HEK293 (cell line): ENCODE results near the gene SEMA3F.

ENCODE experiments used
- CTCF ChIA-PET: fragments of 350-600 bp; formaldehyde crosslinking; extraction: SDS; loops from one replicate; lab custom pipeline; 2021; ENCODE audit warnings: antibody characterized with exemption; lab: Yijun Ruan, JAX
- POLR2A ChIA-PET: fragments of 300-600 bp; formaldehyde crosslinking; extraction: SDS; loops from one replicate; lab custom pipeline; 2020; ENCODE audit warnings: antibody characterized with exemption, inconsistent platforms; lab: Yijun Ruan, JAX
- H3K27ac ChIP-seq: fragments of 200-500 bp; sonication (Bioruptor generic); 2 replicates; pipeline ENCODE4 v1.5.1; 2014; ENCODE audit warnings: low read depth, low read length, control low read depth, inconsistent platforms; ENCODE audit errors: extremely low read depth
- H3K36me3 ChIP-seq, 2 experiments: fragments of 200-500 bp in 1 of 2; sonication (Bioruptor generic) in 1 of 2; 1 replicate in 1 of 2; 2 replicates in 1 of 2; pipeline ENCODE4 v1.5.1; 2014 to 2017; ENCODE audit warnings: inconsistent platforms in 2 of 2, low read length in 2 of 2; ENCODE audit not compliant: control insufficient read depth in 2 of 2, insufficient read depth in 1 of 2
- H3K4me1 ChIP-seq: fragments of 200-500 bp; sonication (Bioruptor generic); 2 replicates; pipeline ENCODE4 v1.5.1; 2014; ENCODE audit warnings: mild to moderate bottlenecking, low read length, inconsistent platforms; ENCODE audit not compliant: control insufficient read depth, insufficient read depth
- H3K4me3 ChIP-seq: 2 replicates; pipeline ENCODE4 v1.5.1; 2011; ENCODE audit warnings: low read depth, mild to moderate bottlenecking, control low read depth, low read length, moderate library complexity
- H3K9me3 ChIP-seq: fragments of 200-500 bp; sonication (Bioruptor generic); 2 replicates; pipeline ENCODE4 v1.5.1; 2014; ENCODE audit warnings: low read depth, low read length, inconsistent platforms; ENCODE audit not compliant: control insufficient read depth, insufficient read depth
- BCL11B ChIP-seq: fragments of 450-650 bp; formaldehyde crosslinking; IDR thresholded peaks from 2 replicates; pipeline ENCODE4 v1.5.1; 2016; ENCODE audit warnings: low read depth, missing biosample characterization, missing genetic modification characterization
- BCL6B ChIP-seq: fragments of 450-650 bp; formaldehyde crosslinking; IDR thresholded peaks from 2 replicates; pipeline ENCODE4 v1.5.1; 2017; ENCODE audit warnings: missing biosample characterization, missing genetic modification characterization
- EGR2 ChIP-seq: fragments of 450-650 bp; formaldehyde crosslinking; IDR thresholded peaks from 2 replicates; pipeline ENCODE4 v1.5.1; 2016; ENCODE audit warnings: low read depth, missing biosample characterization, missing genetic modification characterization
- KLF1 ChIP-seq: fragments of 450-650 bp; formaldehyde crosslinking; IDR thresholded peaks from 2 replicates; pipeline ENCODE4 v1.5.1; 2016; ENCODE audit warnings: missing biosample characterization, missing genetic modification characterization
- KLF16 ChIP-seq: fragments of 450-650 bp; formaldehyde crosslinking; IDR thresholded peaks from 2 replicates; pipeline ENCODE4 v1.5.1; 2017; ENCODE audit warnings: missing biosample characterization, missing genetic modification characterization
- KLF17 ChIP-seq: fragments of 450-650 bp; formaldehyde crosslinking; IDR thresholded peaks from 2 replicates; pipeline ENCODE4 v1.5.1; 2016; ENCODE audit warnings: missing biosample characterization, missing genetic modification characterization
- KLF7 ChIP-seq: fragments of 450-650 bp; formaldehyde crosslinking; IDR thresholded peaks from 2 replicates; pipeline ENCODE4 v1.5.1; 2016; ENCODE audit warnings: missing biosample characterization, missing genetic modification characterization, borderline replicate concordance
- KLF9 ChIP-seq: fragments of 450-650 bp; formaldehyde crosslinking; IDR thresholded peaks from 2 replicates; pipeline ENCODE4 v1.5.1; 2016; ENCODE audit warnings: missing biosample characterization, missing genetic modification characterization, low read depth
- MYNN ChIP-seq: fragments of 450-650 bp; formaldehyde crosslinking; IDR thresholded peaks from 2 replicates; pipeline ENCODE4 v1.5.1; 2016; ENCODE audit warnings: missing biosample characterization, missing genetic modification characterization, borderline replicate concordance
- OVOL3 ChIP-seq: fragments of 450-650 bp; formaldehyde crosslinking; IDR thresholded peaks from 2 replicates; pipeline ENCODE4 v1.5.1; 2016; ENCODE audit warnings: missing biosample characterization, missing genetic modification characterization
- PRDM1 ChIP-seq: fragments of 450-650 bp; formaldehyde crosslinking; IDR thresholded peaks from 2 replicates; pipeline ENCODE4; 2016; ENCODE audit warnings: missing biosample characterization, missing genetic modification characterization
- SALL2 ChIP-seq: fragments of 450-650 bp; formaldehyde crosslinking; IDR thresholded peaks from 2 replicates; pipeline ENCODE4 v1.5.0; 2017; ENCODE audit warnings: missing biosample characterization, mild to moderate bottlenecking, missing genetic modification characterization, borderline replicate concordance
- ZBTB20 ChIP-seq: fragments of 450-650 bp; formaldehyde crosslinking; IDR thresholded peaks from 2 replicates; pipeline ENCODE4 v1.5.1; 2016; ENCODE audit warnings: missing biosample characterization, missing genetic modification characterization
- ZEB2 ChIP-seq: fragments of 450-650 bp; formaldehyde crosslinking; IDR thresholded peaks from 2 replicates; pipeline ENCODE4 v1.5.1; 2016; ENCODE audit warnings: missing biosample characterization, missing genetic modification characterization
- ZFHX2 ChIP-seq: fragments of 450-650 bp; formaldehyde crosslinking; conservative IDR thresholded peaks from 2 replicates; pipeline ENCODE4 v1.5.1; 2016; ENCODE audit warnings: missing biosample characterization, missing genetic modification characterization
- ZNF280C ChIP-seq: fragments of 450-650 bp; formaldehyde crosslinking; IDR thresholded peaks from 2 replicates; pipeline ENCODE4 v1.5.1; 2016; ENCODE audit warnings: missing biosample characterization, missing genetic modification characterization
- ZNF292 ChIP-seq: fragments of 450-650 bp; formaldehyde crosslinking; IDR thresholded peaks from 2 replicates; pipeline ENCODE4 v1.5.1; 2016; ENCODE audit warnings: low read depth, missing biosample characterization, missing genetic modification characterization, borderline replicate concordance
- ZNF423 ChIP-seq: fragments of 450-650 bp; formaldehyde crosslinking; IDR thresholded peaks from 2 replicates; pipeline ENCODE4 v1.5.1; 2016; ENCODE audit warnings: missing biosample characterization, missing genetic modification characterization
- ZNF426 ChIP-seq: fragments of 450-650 bp; formaldehyde crosslinking; IDR thresholded peaks from 2 replicates; pipeline ENCODE4 v1.5.1; 2017; ENCODE audit warnings: missing biosample characterization, missing genetic modification characterization, mild to moderate bottlenecking, inconsistent platforms, moderate library complexity
- ZNF548 ChIP-seq: fragments of 450-650 bp; formaldehyde crosslinking; IDR thresholded peaks from 2 replicates; pipeline ENCODE4 v1.5.1; 2016; ENCODE audit warnings: missing biosample characterization, missing genetic modification characterization
- ZSCAN23 ChIP-seq: fragments of 450-650 bp; formaldehyde crosslinking; IDR thresholded peaks from 2 replicates; pipeline ENCODE4 v1.5.1; 2016; ENCODE audit warnings: missing biosample characterization, missing genetic modification characterization
- ZSCAN4 ChIP-seq: fragments of 450-650 bp; formaldehyde crosslinking; IDR thresholded peaks from 2 replicates; pipeline ENCODE4 v1.5.1; 2017; ENCODE audit warnings: missing biosample characterization, missing genetic modification characterization
- TF ChIP-seq, protein P1 (sequence below): fragments of 450-650 bp; formaldehyde crosslinking; IDR thresholded peaks from 2 replicates; pipeline ENCODE4 v1.5.1; 2016; ENCODE audit warnings: missing biosample characterization, missing genetic modification characterization
- TF ChIP-seq, protein P2 (sequence below): fragments of 450-650 bp; formaldehyde crosslinking; IDR thresholded peaks from 2 replicates; pipeline ENCODE4 v1.5.1; 2016; ENCODE audit warnings: missing biosample characterization, missing genetic modification characterization
- TF ChIP-seq, protein P3 (sequence below): fragments of 450-650 bp; IDR thresholded peaks from 2 replicates; pipeline ENCODE4 v1.5.1; 2018; ENCODE audit warnings: missing biosample characterization, mild to moderate bottlenecking, missing genetic modification characterization

Gene SEMA3F

DNA sequence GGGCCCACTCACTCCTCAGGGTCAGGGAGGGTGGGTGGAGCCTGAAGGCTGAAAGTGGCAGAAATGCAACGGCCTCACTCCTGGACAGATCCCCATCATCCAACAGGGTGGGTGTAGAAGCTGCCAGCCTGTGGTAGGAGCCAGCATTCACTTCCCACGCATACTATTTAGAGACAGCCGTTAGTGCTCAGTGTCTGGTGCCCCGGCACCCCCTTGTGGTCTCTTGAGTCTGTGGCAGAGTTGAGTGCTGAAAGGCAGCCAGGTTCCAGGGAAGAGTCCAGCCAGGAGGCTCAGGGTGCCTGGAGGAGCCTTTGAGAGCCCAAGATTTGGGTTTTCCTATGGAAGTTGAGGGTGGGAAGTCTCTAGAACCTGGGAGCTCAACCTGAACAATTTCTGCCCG lies 34.1 kb downstream of the SEMA3F start (continued):
- TF ChIP-seq, protein P1, sequence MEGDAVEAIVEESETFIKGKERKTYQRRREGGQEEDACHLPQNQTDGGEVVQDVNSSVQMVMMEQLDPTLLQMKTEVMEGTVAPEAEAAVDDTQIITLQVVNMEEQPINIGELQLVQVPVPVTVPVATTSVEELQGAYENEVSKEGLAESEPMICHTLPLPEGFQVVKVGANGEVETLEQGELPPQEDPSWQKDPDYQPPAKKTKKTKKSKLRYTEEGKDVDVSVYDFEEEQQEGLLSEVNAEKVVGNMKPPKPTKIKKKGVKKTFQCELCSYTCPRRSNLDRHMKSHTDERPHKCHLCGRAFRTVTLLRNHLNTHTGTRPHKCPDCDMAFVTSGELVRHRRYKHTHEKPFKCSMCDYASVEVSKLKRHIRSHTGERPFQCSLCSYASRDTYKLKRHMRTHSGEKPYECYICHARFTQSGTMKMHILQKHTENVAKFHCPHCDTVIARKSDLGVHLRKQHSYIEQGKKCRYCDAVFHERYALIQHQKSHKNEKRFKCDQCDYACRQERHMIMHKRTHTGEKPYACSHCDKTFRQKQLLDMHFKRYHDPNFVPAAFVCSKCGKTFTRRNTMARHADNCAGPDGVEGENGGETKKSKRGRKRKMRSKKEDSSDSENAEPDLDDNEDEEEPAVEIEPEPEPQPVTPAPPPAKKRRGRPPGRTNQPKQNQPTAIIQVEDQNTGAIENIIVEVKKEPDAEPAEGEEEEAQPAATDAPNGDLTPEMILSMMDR (tag by site-specific recombination) = peak; percentile 81
- TF ChIP-seq MYNN (tag by site-specific recombination) = no peak
- no peak for TF ChIP-seq ZNF548 (tag by site-specific recombination)
- no peak for TF ChIP-seq ZNF423 (tag by site-specific recombination)
- peak; percentile 87 for TF ChIP-seq EGR2 (tag by site-specific recombination)
- peak; percentile 90 for TF ChIP-seq ZFHX2 (tag by site-specific recombination)
- no peak for TF ChIP-seq KLF7 (tag by site-specific recombination)
- TF ChIP-seq BCL11B (tag by site-specific recombination) = no peak
- no peak for TF ChIP-seq KLF1 (tag by site-specific recombination)

GRCh38 chr3:50189989-50190388 lies 34.9 kb downstream of the SEMA3F start:
- CTCF ChIA-PET = interaction anchor here (0.6 to 7.7 kb wide), 11 partner anchors 12 to 741 kb away, joined by 3 to 237 read pairs (median 4); no protein-coding TSS in a partner anchor
- Histone ChIP-seq H3K36me3 (peaks cover 0 to 23% of the 10 kb centered on the region in 2 experiments; a peak in 1 of 3 replicates), H3K27ac (no peak overlapping the region), H3K9me3 (no peaks in the 10 kb centered on the region), H3K4me3 (no peak overlapping the region), H3K4me1 (no peaks in the 10 kb centered on the region)
- POLR2A ChIA-PET = no interaction called here
- TF ChIP-seq, protein P2, sequence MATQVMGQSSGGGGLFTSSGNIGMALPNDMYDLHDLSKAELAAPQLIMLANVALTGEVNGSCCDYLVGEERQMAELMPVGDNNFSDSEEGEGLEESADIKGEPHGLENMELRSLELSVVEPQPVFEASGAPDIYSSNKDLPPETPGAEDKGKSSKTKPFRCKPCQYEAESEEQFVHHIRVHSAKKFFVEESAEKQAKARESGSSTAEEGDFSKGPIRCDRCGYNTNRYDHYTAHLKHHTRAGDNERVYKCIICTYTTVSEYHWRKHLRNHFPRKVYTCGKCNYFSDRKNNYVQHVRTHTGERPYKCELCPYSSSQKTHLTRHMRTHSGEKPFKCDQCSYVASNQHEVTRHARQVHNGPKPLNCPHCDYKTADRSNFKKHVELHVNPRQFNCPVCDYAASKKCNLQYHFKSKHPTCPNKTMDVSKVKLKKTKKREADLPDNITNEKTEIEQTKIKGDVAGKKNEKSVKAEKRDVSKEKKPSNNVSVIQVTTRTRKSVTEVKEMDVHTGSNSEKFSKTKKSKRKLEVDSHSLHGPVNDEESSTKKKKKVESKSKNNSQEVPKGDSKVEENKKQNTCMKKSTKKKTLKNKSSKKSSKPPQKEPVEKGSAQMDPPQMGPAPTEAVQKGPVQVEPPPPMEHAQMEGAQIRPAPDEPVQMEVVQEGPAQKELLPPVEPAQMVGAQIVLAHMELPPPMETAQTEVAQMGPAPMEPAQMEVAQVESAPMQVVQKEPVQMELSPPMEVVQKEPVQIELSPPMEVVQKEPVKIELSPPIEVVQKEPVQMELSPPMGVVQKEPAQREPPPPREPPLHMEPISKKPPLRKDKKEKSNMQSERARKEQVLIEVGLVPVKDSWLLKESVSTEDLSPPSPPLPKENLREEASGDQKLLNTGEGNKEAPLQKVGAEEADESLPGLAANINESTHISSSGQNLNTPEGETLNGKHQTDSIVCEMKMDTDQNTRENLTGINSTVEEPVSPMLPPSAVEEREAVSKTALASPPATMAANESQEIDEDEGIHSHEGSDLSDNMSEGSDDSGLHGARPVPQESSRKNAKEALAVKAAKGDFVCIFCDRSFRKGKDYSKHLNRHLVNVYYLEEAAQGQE = no peak
- TF ChIP-seq ZSCAN23 (tag by site-specific recombination) = no peak
- TF ChIP-seq KLF9 (tag by site-specific recombination) = no peak
- TF ChIP-seq ZNF280C (tag by site-specific recombination) = no peak
- TF ChIP-seq SALL2 (tag by site-specific recombination) = no peak
- no peak for TF ChIP-seq ZNF292 (tag by site-specific recombination)
- no peak for TF ChIP-seq ZBTB20 (tag by site-specific recombination)
- TF ChIP-seq BCL6B (tag by site-specific recombination) = no peak
- TF ChIP-seq, protein P3, sequence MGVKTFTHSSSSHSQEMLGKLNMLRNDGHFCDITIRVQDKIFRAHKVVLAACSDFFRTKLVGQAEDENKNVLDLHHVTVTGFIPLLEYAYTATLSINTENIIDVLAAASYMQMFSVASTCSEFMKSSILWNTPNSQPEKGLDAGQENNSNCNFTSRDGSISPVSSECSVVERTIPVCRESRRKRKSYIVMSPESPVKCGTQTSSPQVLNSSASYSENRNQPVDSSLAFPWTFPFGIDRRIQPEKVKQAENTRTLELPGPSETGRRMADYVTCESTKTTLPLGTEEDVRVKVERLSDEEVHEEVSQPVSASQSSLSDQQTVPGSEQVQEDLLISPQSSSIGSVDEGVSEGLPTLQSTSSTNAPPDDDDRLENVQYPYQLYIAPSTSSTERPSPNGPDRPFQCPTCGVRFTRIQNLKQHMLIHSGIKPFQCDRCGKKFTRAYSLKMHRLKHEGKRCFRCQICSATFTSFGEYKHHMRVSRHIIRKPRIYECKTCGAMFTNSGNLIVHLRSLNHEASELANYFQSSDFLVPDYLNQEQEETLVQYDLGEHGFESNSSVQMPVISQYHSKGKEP (tag by site-specific recombination) = no peak
- no peak for TF ChIP-seq OVOL3 (tag by site-specific recombination)
- no peak for TF ChIP-seq KLF17 (tag by site-specific recombination)
- TF ChIP-seq PRDM1 (tag by site-specific recombination) = no peak
- no peak for TF ChIP-seq ZSCAN4 (tag by site-specific recombination)
- TF ChIP-seq ZNF426 (tag by site-specific recombination) = no peak
- no peak for TF ChIP-seq ZEB2 (tag by site-specific recombination)
- no peak for TF ChIP-seq KLF16 (tag by site-specific recombination)
